Mammary epithelial cell (primary cell): ENCODE measurements around the gene CD68.

Experiments
- EZH2 ChIP-seq: IDR thresholded peaks from 2 replicates; pipeline ENCODE4 v1.6.1; 2012; ENCODE audit warnings: low read length, inconsistent platforms, borderline replicate concordance
- TF ChIP-seq, protein P1 (sequence below), 2 donors: IDR thresholded peaks in 1 of 2; conservative IDR thresholded peaks in 1 of 2; 2 replicates each; pipeline ENCODE4 v1.5.1; 2011 to 2012; ENCODE audit warnings: inconsistent platforms in 2 of 2, low read length in 2 of 2, mild to moderate bottlenecking in 2 of 2, control low read depth in 1 of 2, low read depth in 1 of 2; ENCODE audit not compliant: insufficient read depth in 1 of 2; ENCODE audit errors: extremely low read depth in 1 of 2

DNA sequence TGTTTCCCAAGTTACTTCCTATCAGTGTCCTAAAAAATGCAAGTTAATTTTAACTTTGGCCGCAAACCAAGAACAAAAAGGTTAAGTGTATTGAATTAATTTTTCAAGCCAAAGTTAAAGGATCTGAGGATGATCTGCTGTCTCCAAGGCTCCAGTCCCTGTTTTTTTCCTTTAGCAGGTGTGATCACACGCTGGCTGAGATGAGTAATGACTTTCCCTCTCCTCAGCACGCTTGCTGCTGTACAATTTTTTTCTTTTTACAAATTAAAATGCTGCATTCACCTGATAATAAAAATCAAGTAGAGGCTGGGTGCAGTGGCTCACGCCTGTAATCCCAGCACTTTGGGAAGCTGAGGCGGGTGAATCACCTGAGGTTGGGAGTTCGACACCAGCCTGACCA lies 34.5 kb upstream of the CD68 start:
- TF ChIP-seq EZH2: no peak
- TF ChIP-seq, protein P1, sequence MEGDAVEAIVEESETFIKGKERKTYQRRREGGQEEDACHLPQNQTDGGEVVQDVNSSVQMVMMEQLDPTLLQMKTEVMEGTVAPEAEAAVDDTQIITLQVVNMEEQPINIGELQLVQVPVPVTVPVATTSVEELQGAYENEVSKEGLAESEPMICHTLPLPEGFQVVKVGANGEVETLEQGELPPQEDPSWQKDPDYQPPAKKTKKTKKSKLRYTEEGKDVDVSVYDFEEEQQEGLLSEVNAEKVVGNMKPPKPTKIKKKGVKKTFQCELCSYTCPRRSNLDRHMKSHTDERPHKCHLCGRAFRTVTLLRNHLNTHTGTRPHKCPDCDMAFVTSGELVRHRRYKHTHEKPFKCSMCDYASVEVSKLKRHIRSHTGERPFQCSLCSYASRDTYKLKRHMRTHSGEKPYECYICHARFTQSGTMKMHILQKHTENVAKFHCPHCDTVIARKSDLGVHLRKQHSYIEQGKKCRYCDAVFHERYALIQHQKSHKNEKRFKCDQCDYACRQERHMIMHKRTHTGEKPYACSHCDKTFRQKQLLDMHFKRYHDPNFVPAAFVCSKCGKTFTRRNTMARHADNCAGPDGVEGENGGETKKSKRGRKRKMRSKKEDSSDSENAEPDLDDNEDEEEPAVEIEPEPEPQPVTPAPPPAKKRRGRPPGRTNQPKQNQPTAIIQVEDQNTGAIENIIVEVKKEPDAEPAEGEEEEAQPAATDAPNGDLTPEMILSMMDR (conservative IDR thresholded peaks at IDR 0.05 in 1 of 2, IDR thresholded peaks at IDR 0.05 in 1 of 2; ENCODE audit: extremely low read depth in 1 of 2, insufficient read depth in 1 of 2, low read depth in 1 of 2, low read length in 2 of 2): no peak
